Measurements from ENCODE around the gene CHID1.

- TF ChIP-seq POLR2A (IDR thresholded peaks at IDR 0.05) = no peak
- TF ChIP-seq, protein P1, sequence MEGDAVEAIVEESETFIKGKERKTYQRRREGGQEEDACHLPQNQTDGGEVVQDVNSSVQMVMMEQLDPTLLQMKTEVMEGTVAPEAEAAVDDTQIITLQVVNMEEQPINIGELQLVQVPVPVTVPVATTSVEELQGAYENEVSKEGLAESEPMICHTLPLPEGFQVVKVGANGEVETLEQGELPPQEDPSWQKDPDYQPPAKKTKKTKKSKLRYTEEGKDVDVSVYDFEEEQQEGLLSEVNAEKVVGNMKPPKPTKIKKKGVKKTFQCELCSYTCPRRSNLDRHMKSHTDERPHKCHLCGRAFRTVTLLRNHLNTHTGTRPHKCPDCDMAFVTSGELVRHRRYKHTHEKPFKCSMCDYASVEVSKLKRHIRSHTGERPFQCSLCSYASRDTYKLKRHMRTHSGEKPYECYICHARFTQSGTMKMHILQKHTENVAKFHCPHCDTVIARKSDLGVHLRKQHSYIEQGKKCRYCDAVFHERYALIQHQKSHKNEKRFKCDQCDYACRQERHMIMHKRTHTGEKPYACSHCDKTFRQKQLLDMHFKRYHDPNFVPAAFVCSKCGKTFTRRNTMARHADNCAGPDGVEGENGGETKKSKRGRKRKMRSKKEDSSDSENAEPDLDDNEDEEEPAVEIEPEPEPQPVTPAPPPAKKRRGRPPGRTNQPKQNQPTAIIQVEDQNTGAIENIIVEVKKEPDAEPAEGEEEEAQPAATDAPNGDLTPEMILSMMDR (IDR thresholded peaks at IDR 0.05) = no peak
- TF ChIP-seq EP300 (IDR thresholded peaks at IDR 0.05) = peak; percentile 21 to 76
Measured at GRCh38 chr11:932435-932834, 21.8 kb upstream of the CHID1 start.

Data from tibial nerve (tissue), 4 donors.